GM12878 (cell line): ENCODE measurements around the gene CXCL6. TPM values are rescaled to one million over a fixed set of nuclear protein-coding genes. Genes with fewer than 3 reads are reported as not detected.

Source experiments
- ATAC-seq: fragments of 200-7000 bp; cut with Tn5 transposase; 3 replicates; pipeline ENCODE4 v1.9.1; 2020; ENCODE audit warnings: mild to moderate bottlenecking, moderate library complexity
- BruUV-seq: library from RNA; stranded (reverse); fragments of 400-500 nt; replicated peaks from 2 replicates; lab custom pipeline; 2021; lab: Mats Ljungman, UMichigan
- CTCF ChIA-PET: fragments of 300-600 bp; sonication (Branson Sonifier 250); formaldehyde crosslinking; extraction: SDS; loops from one replicate; lab custom pipeline; 2021; ENCODE audit warnings: inconsistent platforms; lab: Yijun Ruan, JAX
- POLR2A ChIA-PET: fragments of 350-600 bp; formaldehyde crosslinking; extraction: SDS; loops from one replicate; lab custom pipeline; 2021; ENCODE audit warnings: inconsistent platforms; lab: Charles Lee
- RAD21 ChIA-PET: fragments of 300-600 bp; sonication (Branson Sonifier 250); formaldehyde crosslinking; loops from one replicate; lab custom pipeline; 2023; ENCODE audit warnings: antibody characterized with exemption; ENCODE audit not compliant: unreplicated experiment; lab: Charles Lee
- SMC1A ChIA-PET: fragments of 300-600 bp; sonication (Branson Sonifier 250); formaldehyde crosslinking; loops from one replicate; lab custom pipeline; 2023; ENCODE audit not compliant: unreplicated experiment, uncharacterized antibody; lab: Charles Lee
- DNase-seq: peaks from one replicate; pipeline ENCODE4 v3.0.0-alpha.2; 2011; ENCODE audit warnings: low read depth, low spot score
- FAIRE-seq: peaks from 3 replicates; lab custom pipeline; 2011; peaks lifted over from hg19 to GRCh38; lab: Jason Lieb, UNC
- H2AFZ ChIP-seq: 2 replicates; pipeline ENCODE4 v1.6.0; 2011; ENCODE audit warnings: low read depth, low read length, control low read depth; ENCODE audit not compliant: control insufficient read depth
- H3K27ac ChIP-seq: 2 replicates; pipeline ENCODE4 v1.5.1; 2011; ENCODE audit warnings: control low read depth; ENCODE audit not compliant: control insufficient read depth, insufficient read depth
- H3K27me3 ChIP-seq, 2 experiments: replicated peaks in 1 of 2; 2 replicates each; pipeline versions ENCODE4 v1.6.0 to v1.6.1; 2011; ENCODE audit warnings: low read length in 1 of 2; ENCODE audit not compliant: control insufficient read depth in 2 of 2, insufficient read depth in 2 of 2
- H3K36me3 ChIP-seq, 2 experiments: 2 replicates each; pipeline ENCODE4 v1.5.1; 2011; ENCODE audit warnings: low read length in 1 of 2; ENCODE audit not compliant: control insufficient read depth in 2 of 2, insufficient read depth in 2 of 2
- H3K4me1 ChIP-seq: 2 replicates; pipeline ENCODE4 v1.6.1; 2011; ENCODE audit warnings: mild to moderate bottlenecking, low read length, moderate library complexity, mixed read lengths; ENCODE audit not compliant: control insufficient read depth, insufficient read depth
- H3K4me2 ChIP-seq: 2 replicates; pipeline ENCODE4 v1.6.0; 2011; ENCODE audit warnings: control low read depth; ENCODE audit not compliant: control insufficient read depth, insufficient read depth
- H3K4me3 ChIP-seq: fragments of 200-600 bp; sonication (generic); 2 replicates; pipeline ENCODE4 v1.5.1; 2016
- H3K79me2 ChIP-seq: 2 replicates; pipeline ENCODE4 v1.6.0; 2011; ENCODE audit warnings: low read length; ENCODE audit not compliant: control insufficient read depth, insufficient read depth
- H3K9ac ChIP-seq: 2 replicates; pipeline ENCODE4 v1.8.0; 2011; ENCODE audit warnings: low read length, control low read depth, mixed read lengths; ENCODE audit not compliant: control insufficient read depth, insufficient read depth
- H3K9me3 ChIP-seq: replicated peaks from 3 replicates; pipeline ENCODE4 v1.5.1; 2011; ENCODE audit warnings: mild to moderate bottlenecking, low read length; ENCODE audit not compliant: control insufficient read depth, insufficient read depth
- H4K20me1 ChIP-seq: 2 replicates; pipeline ENCODE4 v1.6.0; 2011; ENCODE audit not compliant: control insufficient read depth, insufficient read depth
- BMI1 ChIP-seq: fragments of 450-650 bp; IDR thresholded peaks from 2 replicates; pipeline ENCODE4 v1.6.1; 2016; ENCODE audit warnings: mild to moderate bottlenecking, moderate library complexity, borderline replicate concordance
- CHD1 ChIP-seq: IDR thresholded peaks from 2 replicates; pipeline ENCODE4 v1.6.1; 2012; ENCODE audit warnings: low read depth, low read length, improper control_type of control experiment
- CHD4 ChIP-seq: fragments of 200-600 bp; sonication (generic); IDR thresholded peaks from 2 replicates; pipeline ENCODE4 v1.6.1; 2016; ENCODE audit warnings: mild to moderate bottlenecking
- CTCF ChIP-seq, 3 experiments: IDR thresholded peaks in 2 of 3; conservative IDR thresholded peaks in 1 of 3; 2 replicates each; pipeline ENCODE4 v1.5.1; 2011; ENCODE audit warnings: low read depth in 3 of 3, low read length in 3 of 3, mild to moderate bottlenecking in 3 of 3, control low read depth in 2 of 3, moderate library complexity in 2 of 3, inconsistent platforms in 1 of 3, mixed read lengths in 1 of 3; ENCODE audit not compliant: control insufficient read depth in 2 of 3, insufficient read depth in 1 of 3; ENCODE audit errors: extremely low read depth in 1 of 3
- ESRRA ChIP-seq: IDR thresholded peaks from 2 replicates; pipeline ENCODE4 v1.6.1; 2012; ENCODE audit warnings: mild to moderate bottlenecking, low read length, improper control_type of control experiment
- SUPT20H ChIP-seq: IDR thresholded peaks from 2 replicates; pipeline ENCODE4 v1.6.1; 2011; ENCODE audit warnings: low read depth, mild to moderate bottlenecking, low read length, moderate library complexity, borderline replicate concordance; ENCODE audit not compliant: control insufficient read depth
- YBX1 ChIP-seq: fragments of 450-650 bp; IDR thresholded peaks from 2 replicates; pipeline ENCODE4 v1.6.1; 2016; ENCODE audit warnings: antibody characterized with exemption
- ZNF217 ChIP-seq: fragments of 450-650 bp; IDR thresholded peaks from 2 replicates; pipeline ENCODE4 v1.6.1; 2017; ENCODE audit warnings: antibody characterized with exemption, mild to moderate bottlenecking
- ZNF592 ChIP-seq: fragments of 450-650 bp; IDR thresholded peaks from 2 replicates; pipeline ENCODE4 v1.6.1; 2017; ENCODE audit warnings: mild to moderate bottlenecking, moderate library complexity
- ZZZ3 ChIP-seq: IDR thresholded peaks from 2 replicates; pipeline ENCODE4 v1.6.1; 2011; ENCODE audit warnings: low read depth; ENCODE audit not compliant: control insufficient read depth, insufficient read length
- WGBS: methylation state at CpG from one replicate; pipeline ENCODE4 v1.1.6; 2016; ENCODE audit warnings: low lambda C conversion rate; ENCODE audit not compliant: insufficient replicate concordance, insufficient coverage; ENCODE audit errors: missing lambda C conversion rate; 5-methylcytosine and 5-hydroxymethylcytosine counted together
- in situ Hi-C: fragments of 300-500 bp; cut with MboI; formaldehyde crosslinking; loops from 9 replicates; pipeline ENCODE4 v1.14.3; 2018; ENCODE audit warnings: mixed read lengths
- intact Hi-C: fragments of 100-400 bp; cut with micrococcal nuclease; formaldehyde crosslinking; loops from one replicate; pipeline ENCODE4 v1.14.2; 2022; ENCODE audit not compliant: unreplicated experiment
- polyA plus RNA-seq, 11 experiments: library from polyadenylated mRNA; depleted of rRNA in 4 of 11; unstranded in 6 of 11; stranded (reverse) in 5 of 11; fragments of >200 nt; fragmentation: Nextera tagmentation in 4 of 11; fragmentation: Illumina TruSeq in 1 of 11; extraction: Ambion mirVana in 4 of 11; extraction: Trizol in 1 of 11; gene quantifications; 1 replicate in 1 of 11; 2 replicates in 10 of 11; pipeline versions ENCODE4 v1.2.1 to v1.2.3, GENCODE V29; 2011 to 2016; ENCODE audit warnings: inconsistent platforms in 2 of 11, missing spikeins in 2 of 11, low read depth in 1 of 11
- total RNA-seq, 4 experiments: library from RNA; depleted of rRNA in 3 of 4; stranded (reverse); fragments of >200 nt in 3 of 4; fragmentation: Illumina TruSeq in 1 of 4; extraction: Trizol in 1 of 4; gene quantifications; 2 replicates each; pipeline versions ENCODE4 v1.2.1 to v1.2.3, GENCODE V29; 2013 to 2021

CXCL6 gene
- total and polyA plus RNA-seq, 10 of the 15 experiments (the other 5 are each of a cell fraction or from before 2014, with no cell fraction given): not detected

DNA sequence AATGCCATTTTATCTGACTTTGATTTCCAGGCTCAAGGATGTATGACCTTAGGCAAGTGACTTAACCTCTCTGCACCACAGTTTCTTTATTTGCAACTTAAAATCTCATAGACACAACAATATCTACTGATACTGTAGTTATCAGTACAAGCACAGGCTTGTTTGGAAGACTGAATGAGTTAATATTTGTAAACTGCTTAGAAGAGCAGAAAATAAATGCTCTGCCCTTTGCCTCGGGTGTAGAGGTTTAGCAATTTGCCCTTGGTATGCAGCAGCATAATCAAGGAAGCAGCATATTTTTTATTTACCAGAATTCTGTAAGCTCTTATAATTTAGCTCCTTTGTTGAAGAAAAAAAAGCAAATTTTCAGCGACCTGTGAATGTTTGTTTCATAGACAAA lies 29.8 kb downstream of the CXCL6 start (continued):
- TF ChIP-seq BMI1 (no peak), ESRRA (no peak), ZNF592 (no peak)

DNA sequence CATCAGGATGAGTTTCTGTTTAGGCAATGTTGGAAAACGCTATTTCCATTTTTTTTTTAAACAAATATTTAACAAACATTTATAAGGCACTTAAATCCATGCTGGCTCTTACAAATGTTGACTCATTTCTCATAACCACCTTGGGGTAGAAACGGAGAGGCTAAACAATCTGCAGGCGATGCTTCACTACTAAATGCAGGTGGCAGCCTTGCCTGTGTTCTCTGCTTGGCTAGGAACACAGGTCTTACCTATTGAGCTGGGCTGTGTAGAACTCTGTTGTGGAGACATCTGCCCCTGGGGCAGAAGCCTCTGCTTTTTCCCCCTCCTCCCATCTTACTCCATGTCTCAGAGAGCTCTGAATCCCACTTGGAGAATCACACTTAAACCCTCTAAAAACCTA lies 31.3 kb downstream of the CXCL6 start:
- ChIA-PET CTCF (interaction anchor here (0.9 to 1.9 kb wide), 2 partner anchors 205 to 267 kb away, joined by 4 read pairs; no protein-coding TSS in a partner anchor), POLR2A (no interaction called here), RAD21 (no interaction called here), SMC1A (no interaction called here)
- TF ChIP-seq CTCF (IDR thresholded peaks at IDR 0.05 in 2 of 3, conservative IDR thresholded peaks at IDR 0.05 in 1 of 3; ENCODE audit: control insufficient read depth in 2 of 3, extremely low read depth in 1 of 3, insufficient read depth in 1 of 3, low read depth in 3 of 3, low read length in 3 of 3) (0 out of 6 replicates have a peak, but pooled peaks of 1 of the 3 experiments have one; percentile 3), ZNF217 (no peak), SUPT20H (no peak), CHD1 (no peak), CHD4 (no peak), ZZZ3 (no peak), YBX1 (no peak)
- H3K36me3 ChIP-seq: no peaks in the 10 kb centered on the region
- FAIRE-seq: no peak
- intact Hi-C loops: loop anchor here (5.0 to 10.0 kb wide), 2 partner anchors 260 to 293 kb away; no protein-coding TSS in a partner anchor
- ATAC-seq: no peak
- BruUV-seq: no TSS peak
- no peak overlapping the region for H3K4me2 ChIP-seq
- no peaks in the 10 kb centered on the region for H3K4me1 ChIP-seq
- no peak overlapping the region for H3K4me3 ChIP-seq
- 21% methylated on average over 3 of the region's 3 CpGs for WGBS
- in situ Hi-C loops: no loop called here
- H3K79me2 ChIP-seq: no peaks in the 10 kb centered on the region
- H4K20me1 ChIP-seq: no peaks in the 10 kb centered on the region
- no peak for DNase-seq
- no peak overlapping the region for H3K9ac ChIP-seq
- H3K9me3 ChIP-seq: no peaks in the 10 kb centered on the region
- peaks cover 0 to 8% of the 10 kb centered on the region in 2 experiments; a peak in 2 of 4 replicates for H3K27me3 ChIP-seq
- H2AFZ ChIP-seq: no peak overlapping the region
- no peak overlapping the region for H3K27ac ChIP-seq
